ENCODE results near the gene PROK2.
A peak's percentile ranks its signal among the peaks of the same experiment; 100 is the strongest.

The PROK2 gene

GRCh38 chr3:71733319-71733718 lies 51.6 kb downstream of the PROK2 start:
- no peak for DNase-seq

GRCh38 chr3:71732637-71733036 lies 52.3 kb downstream of the PROK2 start:
- no peak for DNase-seq

- DNase-seq, result no peak
Observed at GRCh38 chr3:71728632-71729342, 56.2 kb downstream of the PROK2 start.

- no peak for DNase-seq
Observed at GRCh38 chr3:71726146-71726545, 58.8 kb downstream of the PROK2 start.

- peak; percentile 77 for DNase-seq
Observed at GRCh38 chr3:71725271-71725991, 59.5 kb downstream of the PROK2 start, which contains the start of gene EIF4E3. Gene EIF4E3, minus strand, starts transcription at chr3:71725402. Its CDS starts 35 bp downstream, at chr3:71725367.

GRCh38 chr3:71724584-71725270 lies 60.2 kb downstream of the PROK2 start:
- DNase-seq, result peak; percentile 76

GRCh38 chr3:71724171-71724453 lies 60.8 kb downstream of the PROK2 start:
- DNase-seq, result no peak

GRCh38 chr3:71723452-71724170 lies 61.3 kb downstream of the PROK2 start:
- DNase-seq, result no peak

GRCh38 chr3:71722693-71723092 lies 62.3 kb downstream of the PROK2 start:
- DNase-seq, result no peak
